WTC11 (cell line): ENCODE measurements around the gene SNAP25. TPM values are rescaled to one million over a fixed set of nuclear protein-coding genes. Genes with fewer than 3 reads are reported as not detected.
A peak's percentile ranks its signal among the peaks of the same experiment; 100 is the strongest.

Experiments used
- ATAC-seq: fragments of 200-7000 bp; cut with Tn5 transposase; 2 replicates; pipeline ENCODE4 v1.10.0; 2021; ENCODE audit warnings: mild to moderate bottlenecking, moderate library complexity
- CTCF ChIA-PET: fragments of 300-600 bp; sonication (Branson Sonifier 250); formaldehyde crosslinking; loops from one replicate; lab custom pipeline; 2021; ENCODE audit warnings: antibody characterized with exemption; lab: Charles Lee
- POLR2A ChIA-PET: fragments of 350-600 bp; sonication (Branson Sonifier 250); formaldehyde crosslinking; loops from one replicate; lab custom pipeline; 2021; ENCODE audit warnings: antibody characterized with exemption; lab: Charles Lee
- DNase-seq: peaks from one replicate; pipeline ENCODE4 v3.0.0; 2021; ENCODE audit warnings: low spot score
- H3K27ac Mint-ChIP-seq: 2 replicates; pipeline ENCODE4 v1.8.0; 2021; ENCODE audit warnings: mixed read lengths
- H3K27me3 Mint-ChIP-seq: 2 replicates; pipeline ENCODE4 v1.8.0; 2021; ENCODE audit warnings: low read depth, mild to moderate bottlenecking, moderate library complexity, mixed read lengths
- H3K36me3 Mint-ChIP-seq: 2 replicates; pipeline ENCODE4 v1.8.0; 2021; ENCODE audit warnings: mixed read lengths
- H3K4me1 Mint-ChIP-seq: 2 replicates; pipeline ENCODE4 v1.8.0; 2022; ENCODE audit warnings: mixed read lengths
- H3K4me3 Mint-ChIP-seq: 2 replicates; pipeline ENCODE4 v1.8.0; 2021; ENCODE audit warnings: mild to moderate bottlenecking, moderate library complexity, mixed read lengths
- H3K9me3 Mint-ChIP-seq: 2 replicates; pipeline ENCODE4 v1.8.0; 2021; ENCODE audit warnings: mixed read lengths
- CREB1 ChIP-seq: sonication (generic); formaldehyde crosslinking; IDR thresholded peaks from 2 replicates; pipeline ENCODE4 v1.8.0; 2023; ENCODE audit warnings: mild to moderate bottlenecking, missing genetic modification reagents
- CTCF ChIP-seq: fragments of 200-600 bp; IDR thresholded peaks from 2 replicates; pipeline ENCODE4 v1.8.0; 2022; ENCODE audit warnings: antibody characterized with exemption
- E2F1 ChIP-seq: sonication (generic); formaldehyde crosslinking; IDR thresholded peaks from 2 replicates; pipeline ENCODE4 v1.8.0; 2022; ENCODE audit warnings: mild to moderate bottlenecking, missing genetic modification reagents
- EMX1 ChIP-seq: fragments of 250-450 bp; sonication (Bioruptor Pico); IDR thresholded peaks from 2 replicates; pipeline ENCODE4 v1.8.0; 2021; ENCODE audit warnings: mild to moderate bottlenecking
- ESRRA ChIP-seq: sonication (generic); formaldehyde crosslinking; IDR thresholded peaks from 2 replicates; pipeline ENCODE4 v1.8.1; 2022; ENCODE audit warnings: mild to moderate bottlenecking, missing genetic modification reagents, borderline replicate concordance
- FOXK1 ChIP-seq: sonication (generic); formaldehyde crosslinking; IDR thresholded peaks from 2 replicates; pipeline ENCODE4 v1.8.0; 2022; ENCODE audit warnings: mild to moderate bottlenecking, moderate library complexity, missing genetic modification reagents
- IRF1 ChIP-seq: sonication (generic); formaldehyde crosslinking; IDR thresholded peaks from 2 replicates; pipeline ENCODE4 v1.8.0; 2023; ENCODE audit warnings: missing genetic modification reagents
- KAT7 ChIP-seq: sonication (generic); formaldehyde crosslinking; IDR thresholded peaks from 2 replicates; pipeline ENCODE4 v1.8.1; 2023; ENCODE audit warnings: missing genetic modification reagents, mild to moderate bottlenecking, borderline replicate concordance
- NFE2L1 ChIP-seq: sonication (generic); formaldehyde crosslinking; IDR thresholded peaks from 2 replicates; pipeline ENCODE4 v1.8.1; 2023; ENCODE audit warnings: missing genetic modification reagents
- SOX15 ChIP-seq: fragments of 250-450 bp; sonication (Bioruptor Pico); IDR thresholded peaks from 2 replicates; pipeline ENCODE4 v1.9.0; 2021; ENCODE audit warnings: mild to moderate bottlenecking
- SP1 ChIP-seq: sonication (generic); formaldehyde crosslinking; conservative IDR thresholded peaks from 2 replicates; pipeline ENCODE4 v1.8.1; 2022; ENCODE audit warnings: missing genetic modification reagents
- TCF7 ChIP-seq: sonication (generic); formaldehyde crosslinking; IDR thresholded peaks from 2 replicates; pipeline ENCODE4 v1.8.0; 2022; ENCODE audit warnings: mild to moderate bottlenecking, low read depth, missing genetic modification reagents, moderate library complexity
- USF2 ChIP-seq: sonication (generic); formaldehyde crosslinking; IDR thresholded peaks from 2 replicates; pipeline ENCODE4 v1.8.1; 2023; ENCODE audit warnings: mild to moderate bottlenecking, missing genetic modification reagents, moderate library complexity
- ZBTB21 ChIP-seq: sonication (generic); formaldehyde crosslinking; IDR thresholded peaks from 2 replicates; pipeline ENCODE4 v1.8.1; 2023; ENCODE audit warnings: mild to moderate bottlenecking, missing genetic modification reagents, borderline replicate concordance
- ZMAT4 ChIP-seq: fragments of 250-450 bp; sonication (Bioruptor Pico); IDR thresholded peaks from 2 replicates; pipeline ENCODE4 v1.9.0; 2021; ENCODE audit warnings: mild to moderate bottlenecking
- ZNF121 ChIP-seq: sonication (generic); formaldehyde crosslinking; IDR thresholded peaks from 2 replicates; pipeline ENCODE4 v1.8.0; 2023; ENCODE audit warnings: missing genetic modification reagents
- total RNA-seq: library from RNA; stranded (reverse); gene quantifications from 3 replicates; pipeline ENCODE4 v1.2.3, GENCODE V29; 2021
- TF ChIP-seq, protein P1 (sequence below): sonication (generic); formaldehyde crosslinking; IDR thresholded peaks from 2 replicates; pipeline ENCODE4 v1.8.1; 2022; ENCODE audit warnings: mild to moderate bottlenecking, missing genetic modification reagents, moderate library complexity, borderline replicate concordance
- TF ChIP-seq, protein P2 (sequence below): fragments of 250-450 bp; sonication (Bioruptor Pico); IDR thresholded peaks from 2 replicates; pipeline ENCODE4 v1.8.0; 2021; ENCODE audit warnings: mild to moderate bottlenecking

The SNAP25 gene
- total RNA-seq, 1 experiment from 2014 or later: 0.72 TPM

DNA sequence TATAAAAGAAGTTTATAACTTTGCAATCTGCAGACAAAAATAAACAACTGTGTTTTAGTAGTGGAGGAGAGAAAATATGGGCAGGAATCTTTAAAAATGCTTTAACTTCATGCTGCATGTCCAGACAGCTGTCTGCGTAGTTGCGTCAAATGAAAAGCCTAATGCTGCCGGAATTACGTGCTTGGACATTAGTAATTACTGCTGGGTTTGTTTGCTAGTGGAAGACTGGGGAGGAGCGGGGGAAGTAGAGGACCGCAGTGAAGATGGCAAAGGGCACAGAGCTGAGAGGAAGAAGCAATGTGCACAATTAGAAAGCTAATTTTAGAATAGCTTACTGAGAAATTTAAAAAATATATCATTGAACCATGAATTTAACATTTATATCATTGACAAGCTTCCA lies 2.4 kb downstream of the SNAP25 start (continued):
- TF ChIP-seq, protein P1, sequence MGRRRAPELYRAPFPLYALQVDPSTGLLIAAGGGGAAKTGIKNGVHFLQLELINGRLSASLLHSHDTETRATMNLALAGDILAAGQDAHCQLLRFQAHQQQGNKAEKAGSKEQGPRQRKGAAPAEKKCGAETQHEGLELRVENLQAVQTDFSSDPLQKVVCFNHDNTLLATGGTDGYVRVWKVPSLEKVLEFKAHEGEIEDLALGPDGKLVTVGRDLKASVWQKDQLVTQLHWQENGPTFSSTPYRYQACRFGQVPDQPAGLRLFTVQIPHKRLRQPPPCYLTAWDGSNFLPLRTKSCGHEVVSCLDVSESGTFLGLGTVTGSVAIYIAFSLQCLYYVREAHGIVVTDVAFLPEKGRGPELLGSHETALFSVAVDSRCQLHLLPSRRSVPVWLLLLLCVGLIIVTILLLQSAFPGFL (CRISPR knock-in tag): no peak
- TF ChIP-seq FOXK1 (CRISPR knock-in tag): no peak
- TF ChIP-seq, all 79 proteins: peak for 0

GRCh38 chr20:10225439-10226060 lies 6.9 kb downstream of the SNAP25 start:
- Mint-ChIP-seq H3K9me3 (no peaks in the 10 kb centered on the region), H3K36me3 (no peaks in the 10 kb centered on the region), H3K27ac (peak overlapping the region; percentile 39), H3K4me1 (peaks cover 26% of the 10 kb centered on the region), H3K27me3 (peaks cover 10% of the 10 kb centered on the region), H3K4me3 (no peak overlapping the region)
- TF ChIP-seq ZNF121 (CRISPR knock-in tag): no peak
- no peak for TF ChIP-seq IRF1 (CRISPR knock-in tag)
- TF ChIP-seq SP1 (CRISPR knock-in tag): no peak
- no peak for TF ChIP-seq TCF7 (CRISPR knock-in tag)
- no peak for TF ChIP-seq KAT7 (CRISPR knock-in tag)
- no peak for TF ChIP-seq ZBTB21
- no peak for TF ChIP-seq E2F1 (CRISPR knock-in tag)
- TF ChIP-seq ZMAT4 (CRISPR knock-in tag): no peak
- peak; percentile 34; the same call in 1 of the 2 replicates for TF ChIP-seq CTCF
- TF ChIP-seq EMX1: no peak
- no peak for TF ChIP-seq USF2
- TF ChIP-seq CREB1 (CRISPR knock-in tag): no peak
- TF ChIP-seq, protein P2, sequence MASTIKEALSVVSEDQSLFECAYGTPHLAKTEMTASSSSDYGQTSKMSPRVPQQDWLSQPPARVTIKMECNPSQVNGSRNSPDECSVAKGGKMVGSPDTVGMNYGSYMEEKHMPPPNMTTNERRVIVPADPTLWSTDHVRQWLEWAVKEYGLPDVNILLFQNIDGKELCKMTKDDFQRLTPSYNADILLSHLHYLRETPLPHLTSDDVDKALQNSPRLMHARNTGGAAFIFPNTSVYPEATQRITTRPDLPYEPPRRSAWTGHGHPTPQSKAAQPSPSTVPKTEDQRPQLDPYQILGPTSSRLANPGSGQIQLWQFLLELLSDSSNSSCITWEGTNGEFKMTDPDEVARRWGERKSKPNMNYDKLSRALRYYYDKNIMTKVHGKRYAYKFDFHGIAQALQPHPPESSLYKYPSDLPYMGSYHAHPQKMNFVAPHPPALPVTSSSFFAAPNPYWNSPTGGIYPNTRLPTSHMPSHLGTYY (CRISPR knock-in tag): no peak
- TF ChIP-seq NFE2L1 (CRISPR knock-in tag): peak; percentile 80; the same call in 1 of the 2 replicates
- TF ChIP-seq ESRRA: no peak
- TF ChIP-seq SOX15 (CRISPR knock-in tag): no peak
- DNase-seq (no peak), ATAC-seq (peak; percentile 88)
- POLR2A ChIA-PET: no interaction called here
- CTCF ChIA-PET: interaction anchor here (0.5 to 2.3 kb wide), 24 partner anchors 12 to 608 kb away, joined by 3 to 12 read pairs (median 4); partner anchors contain the start of gene SLX4IP
